WI38 (cell line): ENCODE data around the gene STUB1.
A peak's percentile ranks its signal among the peaks of the same experiment; 100 is the strongest.

Experiments used
- H3K4me3 ChIP-seq: 2 replicates; pipeline ENCODE4 v1.5.1; 2011; ENCODE audit warnings: low read depth, mild to moderate bottlenecking, control low read depth, low read length
- CTCF ChIP-seq: IDR thresholded peaks from 2 replicates; pipeline ENCODE4 v1.5.1; 2012; ENCODE audit warnings: low read depth, mild to moderate bottlenecking, control low read depth, low read length

The STUB1 gene

GRCh38 chr16:714079-714478 lies 33.9 kb downstream of the STUB1 start:
- H3K4me3 ChIP-seq, result no peak overlapping the region
- no peak for TF ChIP-seq CTCF

- TF ChIP-seq CTCF, result no peak
- peak within 1 kb of the TSS; percentile 63 for H3K4me3 ChIP-seq
These were observed 34.6 kb downstream of the STUB1 start, which contains the start of gene METRN for GRCh38 chr16:714558-715476. METRN (plus strand) TSS chr16:715118; CDS start chr16:715290, 172 bp downstream.

GRCh38 chr16:715477-716199 lies 35.4 kb downstream of the STUB1 start:
- H3K4me3 ChIP-seq, result peak overlapping the region; percentile 63
- TF ChIP-seq CTCF, result no peak

GRCh38 chr16:716200-716568 lies 36.0 kb downstream of the STUB1 start:
- peak overlapping the region; percentile 63 for H3K4me3 ChIP-seq
- TF ChIP-seq CTCF, result no peak

GRCh38 chr16:716768-717325 lies 36.6 kb downstream of the STUB1 start:
- TF ChIP-seq CTCF, result no peak
- H3K4me3 ChIP-seq, result no peak overlapping the region

GRCh38 chr16:717450-718245 lies 37.4 kb downstream of the STUB1 start:
- no peak for TF ChIP-seq CTCF
- H3K4me3 ChIP-seq, result no peak overlapping the region
